ENCODE results near the gene REEP5. TPM values are rescaled to one million over a fixed set of nuclear protein-coding genes. Genes with fewer than 3 reads are reported as not detected.
A peak's percentile ranks its signal among the peaks of the same experiment; 100 is the strongest.

The REEP5 gene
- total and polyA plus RNA-seq, 2 of the 13 experiments (the other 11 are each of a cell fraction or from before 2014, with no cell fraction given), result 49.4 to 239 TPM

DNA sequence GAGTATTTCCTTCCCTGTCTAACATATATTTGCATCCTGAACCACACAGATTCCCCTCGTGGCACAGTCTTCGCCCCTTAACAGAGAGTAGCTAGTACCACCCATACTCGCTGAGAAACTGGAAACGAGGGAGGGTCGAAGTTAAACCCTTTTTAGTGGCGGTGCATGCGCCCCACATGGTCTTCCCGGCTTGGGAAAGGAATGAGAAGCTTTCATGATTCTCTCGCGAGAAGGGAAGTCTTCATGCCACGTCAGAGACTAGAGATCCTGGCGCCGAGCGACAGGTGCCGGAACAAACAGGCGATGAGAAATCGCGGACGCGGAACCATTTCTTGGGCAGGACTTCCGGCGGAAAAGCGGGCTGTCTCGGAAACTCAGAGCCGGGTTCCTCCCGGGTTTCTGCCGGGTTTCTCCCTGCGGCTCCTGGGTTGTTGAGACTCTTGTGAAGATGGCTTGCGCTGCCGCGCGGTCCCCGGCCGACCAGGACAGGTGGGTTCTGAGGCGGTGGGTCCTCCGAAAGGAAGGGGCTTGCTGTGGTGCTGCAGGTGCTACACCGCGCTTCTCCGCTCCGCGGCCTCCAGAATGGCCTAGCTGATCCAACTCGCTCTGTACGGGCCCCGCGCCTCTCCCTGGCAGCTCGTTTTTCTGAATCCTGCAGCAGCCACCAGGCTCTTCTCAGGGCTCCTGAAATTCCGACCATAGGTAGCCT, 60.9 kb downstream of the REEP5 start, which contains the start of gene SRP19 (continued):
- TF ChIP-seq, protein P1, sequence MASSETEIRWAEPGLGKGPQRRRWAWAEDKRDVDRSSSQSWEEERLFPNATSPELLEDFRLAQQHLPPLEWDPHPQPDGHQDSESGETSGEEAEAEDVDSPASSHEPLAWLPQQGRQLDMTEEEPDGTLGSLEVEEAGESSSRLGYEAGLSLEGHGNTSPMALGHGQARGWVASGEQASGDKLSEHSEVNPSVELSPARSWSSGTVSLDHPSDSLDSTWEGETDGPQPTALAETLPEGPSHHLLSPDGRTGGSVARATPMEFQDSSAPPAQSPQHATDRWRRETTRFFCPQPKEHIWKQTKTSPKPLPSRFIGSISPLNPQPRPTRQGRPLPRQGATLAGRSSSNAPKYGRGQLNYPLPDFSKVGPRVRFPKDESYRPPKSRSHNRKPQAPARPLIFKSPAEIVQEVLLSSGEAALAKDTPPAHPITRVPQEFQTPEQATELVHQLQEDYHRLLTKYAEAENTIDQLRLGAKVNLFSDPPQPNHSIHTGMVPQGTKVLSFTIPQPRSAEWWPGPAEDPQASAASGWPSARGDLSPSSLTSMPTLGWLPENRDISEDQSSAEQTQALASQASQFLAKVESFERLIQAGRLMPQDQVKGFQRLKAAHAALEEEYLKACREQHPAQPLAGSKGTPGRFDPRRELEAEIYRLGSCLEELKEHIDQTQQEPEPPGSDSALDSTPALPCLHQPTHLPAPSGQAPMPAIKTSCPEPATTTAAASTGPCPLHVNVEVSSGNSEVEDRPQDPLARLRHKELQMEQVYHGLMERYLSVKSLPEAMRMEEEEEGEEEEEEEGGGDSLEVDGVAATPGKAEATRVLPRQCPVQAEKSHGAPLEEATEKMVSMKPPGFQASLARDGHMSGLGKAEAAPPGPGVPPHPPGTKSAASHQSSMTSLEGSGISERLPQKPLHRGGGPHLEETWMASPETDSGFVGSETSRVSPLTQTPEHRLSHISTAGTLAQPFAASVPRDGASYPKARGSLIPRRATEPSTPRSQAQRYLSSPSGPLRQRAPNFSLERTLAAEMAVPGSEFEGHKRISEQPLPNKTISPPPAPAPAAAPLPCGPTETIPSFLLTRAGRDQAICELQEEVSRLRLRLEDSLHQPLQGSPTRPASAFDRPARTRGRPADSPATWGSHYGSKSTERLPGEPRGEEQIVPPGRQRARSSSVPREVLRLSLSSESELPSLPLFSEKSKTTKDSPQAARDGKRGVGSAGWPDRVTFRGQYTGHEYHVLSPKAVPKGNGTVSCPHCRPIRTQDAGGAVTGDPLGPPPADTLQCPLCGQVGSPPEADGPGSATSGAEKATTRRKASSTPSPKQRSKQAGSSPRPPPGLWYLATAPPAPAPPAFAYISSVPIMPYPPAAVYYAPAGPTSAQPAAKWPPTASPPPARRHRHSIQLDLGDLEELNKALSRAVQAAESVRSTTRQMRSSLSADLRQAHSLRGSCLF (CRISPR knock-in tag; IDR thresholded peaks at IDR 0.05; ENCODE audit: borderline replicate concordance), result peak; percentile 94; the same call in 1 of the 2 replicates
- TF ChIP-seq, protein P2, sequence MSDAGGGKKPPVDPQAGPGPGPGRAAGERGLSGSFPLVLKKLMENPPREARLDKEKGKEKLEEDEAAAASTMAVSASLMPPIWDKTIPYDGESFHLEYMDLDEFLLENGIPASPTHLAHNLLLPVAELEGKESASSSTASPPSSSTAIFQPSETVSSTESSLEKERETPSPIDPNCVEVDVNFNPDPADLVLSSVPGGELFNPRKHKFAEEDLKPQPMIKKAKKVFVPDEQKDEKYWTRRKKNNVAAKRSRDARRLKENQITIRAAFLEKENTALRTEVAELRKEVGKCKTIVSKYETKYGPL (CRISPR knock-in tag; IDR thresholded peaks at IDR 0.05), result peak; percentile 69; the same call in 1 of the 2 replicates
- peak; percentile 74; the same call in 1 of the 2 replicates for TF ChIP-seq KDM3A (CRISPR knock-in tag; IDR thresholded peaks at IDR 0.05; ENCODE audit: low read depth)
- TF ChIP-seq, protein P3, sequence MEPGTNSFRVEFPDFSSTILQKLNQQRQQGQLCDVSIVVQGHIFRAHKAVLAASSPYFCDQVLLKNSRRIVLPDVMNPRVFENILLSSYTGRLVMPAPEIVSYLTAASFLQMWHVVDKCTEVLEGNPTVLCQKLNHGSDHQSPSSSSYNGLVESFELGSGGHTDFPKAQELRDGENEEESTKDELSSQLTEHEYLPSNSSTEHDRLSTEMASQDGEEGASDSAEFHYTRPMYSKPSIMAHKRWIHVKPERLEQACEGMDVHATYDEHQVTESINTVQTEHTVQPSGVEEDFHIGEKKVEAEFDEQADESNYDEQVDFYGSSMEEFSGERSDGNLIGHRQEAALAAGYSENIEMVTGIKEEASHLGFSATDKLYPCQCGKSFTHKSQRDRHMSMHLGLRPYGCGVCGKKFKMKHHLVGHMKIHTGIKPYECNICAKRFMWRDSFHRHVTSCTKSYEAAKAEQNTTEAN (CRISPR knock-in tag; conservative IDR thresholded peaks at IDR 0.05), result peak; percentile 91
- TF ChIP-seq TSC22D2 (CRISPR knock-in tag; IDR thresholded peaks at IDR 0.05; ENCODE audit: borderline replicate concordance), result peak; percentile 87
- TF ChIP-seq NFE2L2 (IDR thresholded peaks at IDR 0.05; ENCODE audit: low read length), result no peak
- no peak for TF ChIP-seq NONO (IDR thresholded peaks at IDR 0.05)
- no peak; the same call in 1 of the 2 replicates for TF ChIP-seq NONO (CRISPR knock-in tag; conservative IDR thresholded peaks at IDR 0.05)
- TF ChIP-seq THAP11 (CRISPR knock-in tag; IDR thresholded peaks at IDR 0.05), result peak; percentile 91
- TF ChIP-seq, protein P4, sequence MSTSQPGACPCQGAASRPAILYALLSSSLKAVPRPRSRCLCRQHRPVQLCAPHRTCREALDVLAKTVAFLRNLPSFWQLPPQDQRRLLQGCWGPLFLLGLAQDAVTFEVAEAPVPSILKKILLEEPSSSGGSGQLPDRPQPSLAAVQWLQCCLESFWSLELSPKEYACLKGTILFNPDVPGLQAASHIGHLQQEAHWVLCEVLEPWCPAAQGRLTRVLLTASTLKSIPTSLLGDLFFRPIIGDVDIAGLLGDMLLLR (CRISPR knock-in tag; IDR thresholded peaks at IDR 0.05), result peak; percentile 90
- TF ChIP-seq, protein P5, sequence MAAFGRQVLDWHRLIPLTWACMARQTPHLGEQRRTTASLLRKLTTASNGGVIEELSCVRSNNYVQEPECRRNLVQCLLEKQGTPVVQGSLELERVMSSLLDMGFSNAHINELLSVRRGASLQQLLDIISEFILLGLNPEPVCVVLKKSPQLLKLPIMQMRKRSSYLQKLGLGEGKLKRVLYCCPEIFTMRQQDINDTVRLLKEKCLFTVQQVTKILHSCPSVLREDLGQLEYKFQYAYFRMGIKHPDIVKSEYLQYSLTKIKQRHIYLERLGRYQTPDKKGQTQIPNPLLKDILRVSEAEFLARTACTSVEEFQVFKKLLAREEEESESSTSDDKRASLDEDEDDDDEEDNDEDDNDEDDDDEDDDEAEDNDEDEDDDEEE (CRISPR knock-in tag; IDR thresholded peaks at IDR 0.05), result peak; percentile 76; the same call in 1 of the 2 replicates
- peak; percentile 90 for TF ChIP-seq ZNF557 (CRISPR knock-in tag; IDR thresholded peaks at IDR 0.05)
- peak; percentile 7; the same call in 1 of the 2 replicates for TF ChIP-seq HHEX (CRISPR knock-in tag; IDR thresholded peaks at IDR 0.05)
- TF ChIP-seq MEIS2 (CRISPR knock-in tag; IDR thresholded peaks at IDR 0.05), result peak; percentile 81
- TF ChIP-seq EZH2 (conservative IDR thresholded peaks at IDR 0.05; ENCODE audit: low read depth, low read length), result no peak
- peak; percentile 94 for TF ChIP-seq KMT2A (CRISPR knock-in tag; IDR thresholded peaks at IDR 0.05)
- TF ChIP-seq DMAP1 (CRISPR knock-in tag; IDR thresholded peaks at IDR 0.05), result peak; percentile 91
- no peak for TF ChIP-seq MTA1 (CRISPR knock-in tag; IDR thresholded peaks at IDR 0.05; ENCODE audit: borderline replicate concordance)
- peak; percentile 91 for TF ChIP-seq ZMAT3 (CRISPR knock-in tag; conservative IDR thresholded peaks at IDR 0.05)
- TF ChIP-seq AGO1 (IDR thresholded peaks at IDR 0.05; ENCODE audit: low read depth, low read length, poor library complexity, severe bottlenecking), result no peak
